UCSD-AML1 (cell line): ENCODE data around the gene RCHY1.
"Not testable (repeated sequence)": the region's sequence is repeated elsewhere in the genome, so short reads cannot be mapped to it uniquely, and the experiment has no call there.

ENCODE experiments used
- DNase-seq: peaks from one replicate; lab custom pipeline; 2025; ENCODE audit not compliant: unreplicated experiment; lab: John Stamatoyannopoulos, UW

RCHY1 gene

DNA sequence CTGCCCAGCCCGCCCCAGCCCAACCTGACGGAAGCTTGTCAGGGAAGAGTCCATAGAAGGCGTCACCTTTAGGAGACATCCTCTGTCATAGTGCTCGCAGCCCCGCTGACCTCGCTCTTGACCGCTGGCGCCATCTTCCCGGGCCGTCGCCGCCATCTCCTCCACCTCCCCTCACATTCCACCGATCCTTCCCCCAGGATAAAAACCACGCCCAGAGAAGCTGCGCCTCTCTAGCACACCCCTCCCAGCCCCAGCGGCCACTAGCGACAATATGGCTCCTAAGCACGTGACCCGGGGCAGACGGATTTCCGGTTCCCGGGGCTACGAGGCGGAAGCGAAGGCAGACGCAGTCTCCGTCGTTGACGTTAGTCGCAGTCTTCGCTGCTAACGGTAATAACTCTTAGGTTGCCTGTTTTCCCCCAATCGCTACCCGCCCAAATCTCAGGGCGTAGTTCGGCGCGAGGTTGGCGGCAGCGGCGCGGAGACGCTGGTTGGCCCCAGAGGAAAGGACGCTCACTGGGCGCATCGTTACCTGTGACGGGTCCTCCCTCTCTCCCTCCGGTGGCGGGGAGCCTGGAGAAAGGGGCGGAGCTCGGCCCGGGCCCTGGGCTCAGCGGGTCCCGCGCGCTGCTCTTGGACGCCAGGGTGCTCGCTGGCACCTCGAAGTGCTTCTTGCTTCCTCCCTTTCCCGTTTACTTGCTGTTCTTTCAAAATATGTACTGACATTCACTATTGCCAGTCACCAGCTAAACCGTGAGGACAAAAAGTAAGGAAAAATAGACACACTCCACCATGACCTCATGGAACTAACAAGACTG, at the start of gene RCHY1, which contains the start of gene THAP6:
Gene RCHY1, minus strand, starts transcription at position 273 of the 818 bp plus-strand sequence. Its CDS starts 117 bp downstream, at position 156.
Gene THAP6, plus strand, starts transcription at position 343 of the 818 bp plus-strand sequence. CDS start 980 bp downstream, outside the sequence.
- peak; percentile 95 for DNase-seq

DNA sequence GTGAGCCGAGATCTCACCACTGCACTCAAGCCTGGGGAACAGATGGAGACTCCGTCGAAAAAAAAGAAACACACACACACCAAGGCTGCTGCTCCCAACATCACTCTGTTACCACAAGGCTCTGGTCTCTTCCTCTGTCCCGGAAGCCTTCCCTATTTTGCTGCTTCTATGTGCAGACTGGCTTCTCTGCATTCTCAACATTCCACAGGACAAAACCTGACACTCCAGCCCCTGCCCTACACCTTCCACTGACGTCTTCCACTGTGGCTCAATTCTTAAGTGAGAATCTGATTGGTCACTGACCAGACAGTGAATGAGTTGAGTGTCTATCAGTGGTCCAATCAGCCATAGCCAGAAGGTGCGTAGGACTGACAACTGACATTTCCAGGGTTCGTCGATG, 47.6 kb upstream of the RCHY1 start:
- no peak for DNase-seq

DNA sequence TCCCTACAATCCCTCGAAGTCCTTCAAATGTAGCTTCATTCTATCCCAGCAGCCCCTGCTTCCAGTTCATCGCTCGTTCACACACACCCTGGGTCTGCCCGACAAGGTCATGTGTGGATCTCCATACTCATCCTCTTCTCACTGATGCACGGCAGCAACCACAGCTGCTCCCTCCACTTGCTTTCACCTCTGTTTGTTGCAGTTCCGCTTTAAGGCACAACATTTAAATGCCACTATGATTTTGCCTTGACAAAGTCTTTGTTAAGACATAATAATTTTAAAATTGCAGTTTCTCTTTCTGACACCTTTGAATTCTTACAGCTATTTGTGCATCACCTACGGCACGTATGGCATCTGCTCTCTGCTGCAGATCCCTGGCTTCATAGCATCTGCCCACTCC, 43.5 kb upstream of the RCHY1 start:
- DNase-seq, result no peak

DNA sequence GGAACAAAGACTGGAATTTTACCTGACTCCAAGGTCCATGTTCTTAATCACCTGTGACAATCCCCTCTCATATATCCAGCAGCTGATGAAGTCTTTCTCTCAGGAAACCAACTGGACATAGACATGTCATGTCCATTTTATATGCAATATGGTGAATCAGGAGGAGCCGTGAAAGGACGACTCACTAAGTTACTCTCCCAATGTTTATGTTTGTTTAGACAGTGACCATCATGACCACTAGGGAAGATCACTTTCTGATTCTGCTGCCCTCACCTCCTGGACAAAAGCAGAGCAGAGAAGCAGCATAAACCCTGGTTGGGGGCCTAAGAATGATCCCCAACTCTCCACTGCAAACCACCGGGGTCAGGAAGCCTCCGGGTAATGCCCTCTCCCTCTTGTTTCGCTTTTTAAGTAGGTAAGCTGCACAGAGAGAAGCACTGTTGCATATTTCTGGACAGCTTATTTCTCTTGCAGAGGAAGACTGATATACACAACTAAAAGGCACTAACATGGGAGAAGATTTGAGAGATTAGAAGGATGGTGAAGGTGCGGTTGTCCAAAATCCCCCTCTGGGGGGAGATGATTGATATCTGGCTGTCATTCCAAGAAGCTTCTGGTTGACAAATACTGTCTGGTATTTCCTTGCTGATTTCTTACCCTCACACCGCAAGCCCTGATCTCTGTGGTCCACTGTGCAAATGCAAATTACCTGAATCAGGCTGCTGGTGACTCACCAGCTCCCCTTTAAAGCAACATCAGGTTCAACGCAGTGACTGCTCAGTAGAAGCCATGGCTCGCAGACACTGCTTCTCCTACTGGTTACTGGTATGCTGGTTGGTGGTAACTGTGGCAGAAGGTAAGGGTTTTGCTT, 41.3 kb upstream of the RCHY1 start, which contains the start of gene ODAPH:
Gene ODAPH, plus strand, starts transcription at position 773 of the 871 bp plus-strand sequence. Its CDS starts 17 bp downstream, at position 790.
- no peak for DNase-seq

DNA sequence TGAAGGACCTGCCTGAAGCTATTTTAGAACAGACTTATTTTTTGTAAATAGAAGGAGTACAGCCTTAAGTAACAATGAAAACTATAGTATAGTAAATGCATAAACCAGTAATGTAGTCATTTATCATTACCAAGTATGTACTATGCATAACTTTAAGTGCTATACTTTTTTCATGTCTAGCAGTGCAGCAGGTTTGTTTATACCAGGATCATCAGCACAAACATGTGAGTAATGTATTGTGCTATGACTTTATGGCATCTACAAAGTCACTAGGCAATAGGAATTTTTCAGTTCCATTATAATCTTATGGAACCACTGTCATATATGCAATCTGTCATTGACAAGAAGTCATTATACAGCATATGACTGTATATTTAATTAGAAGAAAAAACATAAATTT, 38.2 kb upstream of the RCHY1 start:
- DNase-seq, result no peak

DNA sequence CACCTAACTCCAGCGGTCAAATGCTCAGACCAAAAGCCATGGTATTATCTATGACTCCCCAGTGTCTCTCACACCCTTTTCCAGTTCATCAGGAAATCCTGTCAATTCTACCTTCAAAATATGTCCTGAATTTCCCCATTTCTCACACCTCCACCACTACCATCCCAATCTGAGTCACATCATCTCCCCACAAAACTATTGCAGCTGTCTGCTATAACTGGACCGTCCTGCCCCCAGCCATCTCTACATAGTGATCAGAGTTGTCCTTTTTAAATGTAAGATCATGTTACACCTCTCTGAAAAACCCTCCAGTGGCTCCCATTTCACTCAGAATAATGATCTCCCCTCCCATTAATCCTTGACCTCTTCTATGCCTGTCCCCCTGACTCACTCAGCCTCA, 34.8 kb upstream of the RCHY1 start:
- no peak for DNase-seq

DNA sequence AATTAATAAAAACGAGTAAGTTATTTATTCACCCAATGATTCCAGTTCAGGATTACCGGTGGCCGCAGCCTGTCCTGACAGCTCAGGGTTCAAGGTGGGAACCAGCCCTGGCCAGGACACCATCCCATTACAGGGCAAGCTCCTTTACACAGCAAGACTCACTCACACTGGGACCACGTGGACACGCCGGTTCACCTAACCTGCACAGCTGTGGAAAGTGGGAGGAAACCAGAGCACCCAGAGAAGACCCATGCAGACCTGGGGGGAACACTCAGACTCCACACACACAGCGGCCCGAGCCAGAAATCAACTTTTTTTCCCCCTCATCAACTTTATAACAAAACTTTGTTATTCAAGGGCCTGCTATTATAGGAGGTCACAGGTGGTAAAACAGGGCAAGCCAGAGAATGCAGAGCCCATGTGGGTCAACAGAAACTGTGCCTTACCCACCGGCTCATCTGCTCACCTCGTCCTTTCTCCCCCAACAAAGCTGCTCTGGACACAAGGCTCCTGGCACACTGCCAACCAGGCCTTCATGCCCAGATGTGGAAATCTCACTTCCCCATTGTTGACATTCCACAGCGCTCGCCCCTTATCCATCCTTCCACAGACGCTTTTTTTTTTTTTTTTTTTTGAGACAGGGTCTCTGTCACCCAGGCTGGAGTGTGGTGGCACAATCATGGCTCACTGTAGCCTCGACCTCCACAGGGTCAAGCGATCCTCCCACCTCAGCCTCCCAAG, 33.6 kb upstream of the RCHY1 start:
- peak; percentile 12 for DNase-seq

DNA sequence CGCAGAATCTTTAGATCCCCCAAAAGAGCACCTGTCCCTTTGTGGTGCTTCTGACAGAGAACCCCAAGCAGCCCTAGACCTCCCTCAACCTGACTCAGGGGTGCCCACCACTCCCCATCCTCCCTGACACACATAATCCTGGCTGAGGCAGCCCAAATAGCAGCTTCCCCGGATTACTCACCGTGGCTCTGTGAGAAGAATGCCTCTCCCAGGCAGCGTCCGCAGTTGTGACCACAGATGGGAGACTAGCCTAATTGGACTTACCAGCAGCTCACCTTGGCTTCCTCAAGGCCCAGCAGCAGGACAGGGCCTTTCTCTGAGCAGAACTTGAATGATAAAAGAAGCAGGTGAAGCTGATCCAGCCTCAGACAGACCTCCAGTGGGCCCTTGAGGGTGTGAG, 31.3 kb upstream of the RCHY1 start:
- no peak for DNase-seq

DNA sequence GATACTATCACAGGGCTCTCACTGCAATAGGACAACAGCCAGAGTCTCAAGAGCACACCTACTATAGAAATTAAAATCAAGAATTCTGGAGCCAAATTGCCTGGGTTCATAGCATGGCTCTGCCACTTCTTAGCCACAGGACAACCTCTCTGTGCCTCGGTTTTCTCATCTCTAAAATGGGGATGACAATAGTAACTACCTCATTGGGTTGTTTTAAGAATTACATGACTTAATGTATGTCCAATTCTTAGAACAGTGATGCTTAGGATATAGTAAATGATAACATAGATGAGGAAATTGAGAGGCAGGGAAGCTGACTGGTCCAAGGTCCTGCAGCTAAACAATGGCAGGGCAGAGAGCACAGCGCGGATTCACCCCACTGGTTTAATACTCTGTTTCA, 30.7 kb upstream of the RCHY1 start:
- DNase-seq, result no peak

DNA sequence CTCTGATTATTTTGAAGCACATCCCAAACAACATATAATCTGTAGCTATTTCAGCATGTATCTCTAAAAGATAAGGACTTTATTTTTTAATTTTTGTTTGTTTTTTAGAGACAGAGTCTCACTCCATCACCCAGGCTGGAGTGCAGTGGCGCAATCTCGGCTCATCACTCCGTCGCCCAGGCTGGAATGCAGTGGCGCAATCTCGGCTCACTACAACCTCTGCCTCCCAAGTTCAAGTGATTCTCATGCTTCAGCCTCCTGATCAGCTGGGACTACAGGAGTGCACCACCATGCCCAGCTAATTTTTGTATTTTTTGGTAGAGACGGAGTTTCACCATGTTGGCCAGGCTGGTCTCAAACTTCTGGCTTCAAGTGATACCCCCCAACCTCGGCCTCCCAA, 30.0 kb upstream of the RCHY1 start:
- not testable (repeated sequence) for DNase-seq

DNA sequence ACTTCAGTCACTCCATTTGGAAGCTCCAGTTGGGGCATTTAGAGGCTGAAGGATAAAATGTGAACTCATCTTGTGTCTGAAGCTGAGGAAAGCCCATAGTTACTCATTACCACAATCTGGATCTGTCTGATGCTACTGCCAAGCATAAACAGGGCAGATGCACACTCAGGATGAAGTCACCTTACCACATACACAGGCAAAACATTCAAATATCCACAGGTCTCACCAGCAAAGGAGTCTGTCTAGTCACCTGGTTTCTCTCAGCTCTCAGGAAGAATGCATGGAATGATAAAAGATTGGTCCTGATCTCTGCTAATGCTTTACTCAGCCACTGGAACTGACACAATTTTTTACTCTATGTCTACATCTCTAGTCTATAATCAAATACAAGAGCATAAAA, 28.6 kb upstream of the RCHY1 start:
- DNase-seq, result no peak

DNA sequence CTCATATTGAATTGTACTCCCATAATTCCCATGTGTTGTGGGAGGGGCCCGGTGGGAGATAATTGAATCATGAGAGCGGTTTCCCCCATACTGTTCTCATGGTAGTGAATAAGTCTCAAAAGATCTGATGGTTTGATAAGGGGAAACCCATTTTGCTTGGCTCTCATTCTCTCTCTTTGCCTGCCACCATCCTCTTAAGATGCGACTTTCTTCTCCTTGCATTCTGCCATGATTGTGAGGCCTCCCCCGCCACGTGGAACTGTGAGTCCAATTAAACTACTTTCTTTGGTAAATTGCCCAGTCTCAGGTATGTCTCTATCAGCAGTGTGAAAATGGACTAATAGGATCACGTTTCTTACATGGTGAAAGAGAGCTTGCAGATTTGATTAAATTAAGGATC, 23.1 kb upstream of the RCHY1 start:
- DNase-seq, result not testable (repeated sequence)

DNA sequence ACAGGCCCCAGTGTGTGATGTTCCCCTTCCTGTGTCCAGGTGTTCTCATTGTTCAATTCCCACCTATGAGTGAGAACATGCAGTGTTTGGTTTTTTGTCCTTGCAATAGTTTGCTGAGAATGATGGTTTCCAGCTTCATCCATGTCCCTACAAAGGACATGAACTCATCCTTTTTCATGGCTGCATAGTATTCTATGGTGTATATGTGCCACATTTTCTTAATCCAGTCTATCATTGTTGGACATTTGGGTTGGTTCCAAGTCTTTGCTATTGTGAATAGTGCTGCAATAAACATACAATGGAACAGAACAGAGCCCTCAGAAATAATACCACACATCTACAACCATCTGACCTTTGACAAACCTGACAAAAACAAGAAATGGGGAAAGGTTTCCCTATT, 19.7 kb upstream of the RCHY1 start:
- DNase-seq, result not testable (repeated sequence)

DNA sequence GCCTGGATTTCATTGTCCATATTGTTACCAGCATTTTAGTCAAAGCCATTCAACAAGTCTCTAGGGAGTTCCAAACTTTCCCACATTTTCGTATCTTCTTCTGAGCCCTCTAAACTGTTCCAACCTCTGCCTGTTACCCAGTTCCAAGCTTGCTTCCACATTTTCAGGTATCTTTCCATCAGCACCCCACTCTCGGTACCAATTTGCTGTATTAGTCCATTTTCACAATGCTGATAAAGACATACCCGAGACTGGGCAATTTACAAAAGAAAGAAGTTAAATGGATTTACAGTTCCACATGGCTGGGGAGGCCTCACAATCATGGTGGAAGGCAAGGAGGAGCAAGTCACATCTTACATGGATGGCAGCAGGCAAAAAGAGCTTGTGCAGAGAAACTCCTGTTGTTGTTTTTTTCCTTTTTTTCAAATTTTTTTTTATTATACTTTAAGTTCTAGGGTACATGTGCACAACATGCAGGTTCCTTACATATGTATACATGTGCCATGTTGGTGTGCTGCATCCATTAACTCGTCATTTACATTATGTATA, 19.2 kb upstream of the RCHY1 start:
- not testable (repeated sequence) for DNase-seq

DNA sequence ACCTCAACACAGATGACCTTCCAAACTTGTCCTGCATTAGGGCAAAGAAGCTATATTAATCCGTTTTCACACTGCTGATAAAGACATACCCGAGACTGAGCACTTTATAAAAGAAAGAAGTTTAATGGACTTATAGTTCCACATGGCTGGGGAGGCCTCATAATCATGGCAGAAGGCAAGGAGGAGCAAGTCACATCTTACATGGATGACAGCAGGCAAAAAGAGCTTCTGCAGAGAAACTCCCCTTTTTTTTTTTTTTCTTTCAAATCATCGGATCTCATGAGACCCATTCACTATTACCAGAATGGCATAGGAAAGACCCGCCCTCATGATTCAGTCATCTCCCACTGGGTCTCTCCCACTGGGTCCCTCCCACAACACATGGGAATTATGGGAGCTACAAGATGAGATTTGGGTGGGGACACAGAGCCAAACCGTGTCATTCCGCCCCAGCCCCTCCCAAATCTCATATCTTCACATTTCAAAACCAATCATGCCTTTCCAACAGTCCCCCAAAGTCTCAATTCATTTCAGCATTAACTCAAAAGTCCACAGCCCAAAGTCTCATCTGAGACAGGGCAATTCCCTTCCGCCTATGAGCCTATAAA, 17.4 kb upstream of the RCHY1 start:
- not testable (repeated sequence) for DNase-seq

DNA sequence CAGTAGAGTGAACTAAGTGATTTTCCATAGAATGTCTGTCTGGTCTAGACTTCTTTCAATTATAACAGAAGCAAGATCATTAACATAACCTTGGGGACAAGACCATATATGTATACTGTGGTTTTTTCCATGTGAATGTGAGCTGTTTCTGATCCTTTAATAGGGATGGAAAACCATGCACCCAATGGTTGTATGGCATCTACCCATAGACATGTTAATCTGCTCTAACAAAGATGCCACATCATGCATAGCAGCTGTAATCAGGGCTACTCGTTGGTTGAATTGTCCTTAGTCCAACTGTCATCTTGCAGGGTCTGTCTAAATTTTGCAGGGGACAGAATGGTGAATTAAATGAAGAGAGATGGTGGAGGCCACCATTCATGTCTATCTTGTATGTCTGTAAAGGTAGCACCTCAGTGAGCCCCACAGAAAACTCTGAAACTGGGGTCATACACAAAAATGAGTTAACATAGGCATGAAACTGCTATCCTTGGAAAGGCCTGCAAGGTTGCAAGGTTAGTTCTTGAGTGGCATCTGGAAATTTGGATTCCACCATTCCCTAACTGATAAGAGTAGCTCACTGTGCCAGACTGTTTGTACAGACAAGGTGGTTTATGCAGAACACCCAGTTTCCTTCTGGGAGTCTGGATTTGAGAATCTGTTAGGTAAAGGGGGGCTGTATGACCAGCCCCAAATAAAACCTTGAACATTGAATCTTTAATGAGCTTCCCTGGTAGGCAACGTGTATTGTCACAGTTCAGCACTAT, 16.5 kb upstream of the RCHY1 start:
- DNase-seq, result no peak

DNA sequence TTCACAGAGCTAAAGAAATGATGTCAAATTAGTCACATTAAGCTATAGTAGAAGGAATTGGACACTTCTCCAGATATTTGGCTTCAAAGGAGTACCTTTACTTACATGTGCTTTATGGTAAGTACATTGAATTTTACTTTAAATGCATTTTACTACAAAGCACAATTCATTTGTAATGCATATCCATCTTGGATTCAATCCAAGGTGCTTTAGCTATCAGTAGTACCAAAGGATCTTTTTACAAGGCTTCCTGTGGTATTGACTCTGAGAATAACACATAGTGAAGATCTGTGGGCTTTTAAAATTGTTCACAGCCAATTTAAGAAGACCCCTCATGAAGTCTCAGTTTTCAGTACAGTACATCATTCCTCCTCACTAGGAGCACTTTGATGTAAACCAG, 13.3 kb upstream of the RCHY1 start:
- DNase-seq, result no peak

DNA sequence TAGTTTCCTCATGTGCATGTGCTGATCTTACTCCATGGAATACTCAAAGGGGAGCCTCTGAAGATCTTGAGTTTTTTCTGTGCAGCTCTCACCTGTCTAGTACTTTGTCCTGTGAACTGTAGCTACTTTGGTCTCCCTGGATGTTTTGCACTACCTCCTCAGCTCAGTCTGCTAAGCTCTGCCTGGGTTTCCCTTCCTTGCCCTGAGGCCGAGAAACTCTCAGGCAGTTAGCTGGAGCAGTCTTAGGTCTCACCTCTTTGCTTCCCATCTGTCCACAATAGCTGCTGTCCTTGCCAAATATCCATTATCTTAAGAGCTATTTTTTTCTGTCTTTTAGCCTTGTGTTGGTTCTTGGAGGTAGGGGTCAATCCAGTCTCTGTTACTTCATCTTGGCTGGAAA, 11.7 kb upstream of the RCHY1 start:
- DNase-seq, result no peak

DNA sequence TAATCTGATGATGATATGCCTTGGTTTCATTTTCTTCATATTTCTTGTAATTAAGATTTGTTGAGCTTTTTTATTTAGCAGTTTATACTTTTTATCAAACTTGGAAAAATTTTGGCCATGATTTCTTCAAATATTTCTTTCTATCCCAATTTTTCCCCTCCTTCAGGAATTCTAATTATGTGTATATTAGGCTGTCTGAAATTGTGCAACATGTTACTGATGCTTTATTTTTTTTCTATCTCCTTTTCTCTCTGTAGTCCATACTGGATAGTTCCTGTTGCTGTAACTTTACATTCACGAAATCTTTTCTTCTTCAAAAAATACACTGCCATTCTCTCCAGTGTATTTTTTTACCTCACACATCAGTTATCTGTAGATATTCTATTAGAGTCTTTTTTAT, 10.9 kb upstream of the RCHY1 start:
- no peak for DNase-seq

DNA sequence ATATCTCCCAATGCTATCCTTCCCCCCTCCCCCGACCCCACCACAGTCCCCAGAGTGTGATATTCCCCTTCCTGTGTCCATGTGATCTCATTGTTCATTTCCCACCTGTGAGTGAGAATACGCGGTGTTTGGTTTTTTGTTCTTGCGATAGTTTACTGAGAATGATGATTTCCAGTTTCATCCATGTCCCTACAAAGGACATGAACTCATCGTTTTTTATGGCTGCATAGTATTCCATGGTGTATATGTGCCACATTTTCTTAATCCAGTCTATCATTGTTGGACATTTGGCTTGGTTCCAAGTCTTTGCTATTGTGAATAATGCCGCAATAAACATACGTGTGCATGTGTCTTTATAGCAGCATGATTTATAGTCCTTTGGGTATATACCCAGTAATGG, 5.2 kb upstream of the RCHY1 start:
- not testable (repeated sequence) for DNase-seq
